GM23338 (cell line): ENCODE data around the gene MAT2B. TPM values are rescaled to one million over a fixed set of nuclear protein-coding genes. Genes with fewer than 3 reads are reported as not detected.

ENCODE experiments used
- polyA plus RNA-seq: library from polyadenylated mRNA; unstranded; fragments of >200 nt; fragmentation: Nextera tagmentation; extraction: Ambion mirVana; gene quantifications from 2 replicates; pipeline ENCODE4 v1.2.1, GENCODE V29; 2016
- total RNA-seq: library from RNA; depleted of rRNA; stranded (reverse); fragments of >200 nt; shearing (Covaris generic); gene quantifications from 2 replicates; pipeline ENCODE4 v1.2.3, GENCODE V29; 2014; rRNA removed

The MAT2B gene
- total and polyA plus RNA-seq, 2 experiments from 2014 or later: 81.4 to 120 TPM

Other genes with a start within 250 kb of the MAT2B start
- gene CCNG1, start 68.0 kb upstream of the MAT2B start, total RNA-seq: 487 and 496 TPM in 2 replicates
- gene CCNG1, start 68.0 kb upstream of the MAT2B start, polyA plus RNA-seq: 431 and 489 TPM in 2 replicates
- gene NUDCD2, start 45.5 kb upstream of the MAT2B start, total RNA-seq: 14.6 and 23.2 TPM in 2 replicates
- 112 and 123 TPM in 2 replicates for gene NUDCD2, start 45.5 kb upstream of the MAT2B start, polyA plus RNA-seq
- gene HMMR, start 45.0 kb upstream of the MAT2B start, total RNA-seq: 54.8 and 77.9 TPM in 2 replicates
- gene HMMR, start 45.0 kb upstream of the MAT2B start, polyA plus RNA-seq: 120 and 163 TPM in 2 replicates